ENCODE results near the gene CDH23. TPM values are rescaled to one million over a fixed set of nuclear protein-coding genes. Genes with fewer than 3 reads are reported as not detected.

The CDH23 gene
- total RNA-seq, 2 donors from 2014 or later = 3.9 to 74.8 TPM

GRCh38 chr10:71820966-71821365 lies 424.2 kb downstream of the CDH23 start:
- H3K36me3 ChIP-seq = peaks cover 18 to 42% of the 10 kb centered on the region in 2 donors

GRCh38 chr10:71821909-71822763 lies 425.4 kb downstream of the CDH23 start:
- Histone ChIP-seq H3K4me1 (replicated peaks) (no peaks in the 10 kb centered on the region), H3K36me3 (peaks cover 18 to 36% of the 10 kb centered on the region in 2 donors), H3K27ac (no peak overlapping the region), H3K4me3 (no peak overlapping the region), H3K9me3 (no peaks in the 10 kb centered on the region), H3K27me3 (replicated peaks; ENCODE audit: insufficient read depth) (no peaks in the 10 kb centered on the region)
- TF ChIP-seq POLR2AphosphoS5 (IDR thresholded peaks at IDR 0.05) (no peak), CTCF (IDR thresholded peaks at IDR 0.05) (no peak), POLR2A (IDR thresholded peaks at IDR 0.05) (no peak)
- 89% methylated on average over 9 of the region's 9 CpGs for WGBS
- intact Hi-C loops (cut with DNase I) = no loop called here
- no peak for DNase-seq (ENCODE audit: low spot score)

More at GRCh38 chr10:71820966-71821365, 424.2 kb downstream of the CDH23 start:
- WGBS = 83% methylated on average over 8 of the region's 8 CpGs
- Histone ChIP-seq H3K9me3 (no peaks in the 10 kb centered on the region), H3K27me3 (replicated peaks; ENCODE audit: insufficient read depth) (no peaks in the 10 kb centered on the region), H3K4me3 (no peak overlapping the region), H3K4me1 (replicated peaks) (no peaks in the 10 kb centered on the region), H3K27ac (no peak overlapping the region)
- DNase-seq (ENCODE audit: low spot score) = no peak
- TF ChIP-seq POLR2AphosphoS5 (IDR thresholded peaks at IDR 0.05) = no peak
- TF ChIP-seq CTCF (IDR thresholded peaks at IDR 0.05) = no peak
- TF ChIP-seq POLR2A (IDR thresholded peaks at IDR 0.05) = no peak
- intact Hi-C loops (cut with DNase I) = no loop called here

GRCh38 chr10:71823356-71823755 lies 426.6 kb downstream of the CDH23 start:
- WGBS = 76% methylated on average over 4 of the region's 4 CpGs
- intact Hi-C loops (cut with DNase I) = no loop called here
- TF ChIP-seq CTCF (IDR thresholded peaks at IDR 0.05) (no peak), POLR2AphosphoS5 (IDR thresholded peaks at IDR 0.05) (no peak), POLR2A (IDR thresholded peaks at IDR 0.05) (no peak)
- H3K27me3 ChIP-seq (replicated peaks; ENCODE audit: insufficient read depth) = no peaks in the 10 kb centered on the region
- H3K36me3 ChIP-seq = peaks cover 18 to 45% of the 10 kb centered on the region in 2 donors
- H3K4me1 ChIP-seq (replicated peaks) = no peaks in the 10 kb centered on the region
- H3K4me3 ChIP-seq = no peak overlapping the region
- H3K27ac ChIP-seq = no peak overlapping the region
- no peaks in the 10 kb centered on the region for H3K9me3 ChIP-seq
- no peak for DNase-seq (ENCODE audit: low spot score)

- 96% methylated on average over 3 of the region's 3 CpGs for WGBS
- intact Hi-C loops (cut with DNase I) = no loop called here
- Histone ChIP-seq H3K4me1 (replicated peaks) (no peaks in the 10 kb centered on the region), H3K27me3 (replicated peaks; ENCODE audit: insufficient read depth) (no peaks in the 10 kb centered on the region), H3K9me3 (no peaks in the 10 kb centered on the region), H3K27ac (no peak overlapping the region), H3K36me3 (peaks cover 19 to 45% of the 10 kb centered on the region in 2 donors), H3K4me3 (no peak overlapping the region)
- TF ChIP-seq POLR2A (IDR thresholded peaks at IDR 0.05) (no peak), POLR2AphosphoS5 (IDR thresholded peaks at IDR 0.05) (no peak)
- DNase-seq (ENCODE audit: low spot score) = no peak
These were observed 427.6 kb downstream of the CDH23 start for GRCh38 chr10:71824333-71824732.

GRCh38 chr10:71825217-71825616 lies 428.5 kb downstream of the CDH23 start:
- TF ChIP-seq POLR2A (IDR thresholded peaks at IDR 0.05) (no peak), POLR2AphosphoS5 (IDR thresholded peaks at IDR 0.05) (no peak)
- Histone ChIP-seq H3K4me1 (replicated peaks) (no peaks in the 10 kb centered on the region), H3K4me3 (no peak overlapping the region), H3K36me3 (peaks cover 14 to 42% of the 10 kb centered on the region in 2 donors), H3K9me3 (no peaks in the 10 kb centered on the region), H3K27ac (no peak overlapping the region), H3K27me3 (replicated peaks; ENCODE audit: insufficient read depth) (no peaks in the 10 kb centered on the region)
- intact Hi-C loops (cut with DNase I) = no loop called here
- no peak for DNase-seq (ENCODE audit: low spot score)
- 80% methylated on average over 11 of the region's 11 CpGs for WGBS
